SW480 (cell line): ENCODE results near the gene MAN2C1.
"Not testable (repeated sequence)": the region's sequence is repeated elsewhere in the genome, so short reads cannot be mapped to it uniquely, and the experiment has no call there.

Experiments used
- DNase-seq: peaks from one replicate; pipeline ENCODE4 v3.0.0-alpha.2; 2016; ENCODE audit warnings: low spot score

Gene MAN2C1

GRCh38 chr15:75346796-75347221 is 21.6 kb downstream of the MAN2C1 start, which contains the start of gene NEIL1:
TSS of gene NEIL1 (plus strand) at chr15:75347039. CDS start at chr15:75348906, 1,867 bp downstream.
- peak; percentile 18 for DNase-seq

GRCh38 chr15:75343953-75344352 is 24.5 kb downstream of the MAN2C1 start:
- DNase-seq, result not testable (repeated sequence)

GRCh38 chr15:75342221-75342620 is 26.2 kb downstream of the MAN2C1 start:
- no peak for DNase-seq

- DNase-seq, result no peak
Observed at GRCh38 chr15:75339531-75340240, 28.7 kb downstream of the MAN2C1 start.

- no peak for DNase-seq
Observed at GRCh38 chr15:75338661-75339240, 29.7 kb downstream of the MAN2C1 start.

DNA sequence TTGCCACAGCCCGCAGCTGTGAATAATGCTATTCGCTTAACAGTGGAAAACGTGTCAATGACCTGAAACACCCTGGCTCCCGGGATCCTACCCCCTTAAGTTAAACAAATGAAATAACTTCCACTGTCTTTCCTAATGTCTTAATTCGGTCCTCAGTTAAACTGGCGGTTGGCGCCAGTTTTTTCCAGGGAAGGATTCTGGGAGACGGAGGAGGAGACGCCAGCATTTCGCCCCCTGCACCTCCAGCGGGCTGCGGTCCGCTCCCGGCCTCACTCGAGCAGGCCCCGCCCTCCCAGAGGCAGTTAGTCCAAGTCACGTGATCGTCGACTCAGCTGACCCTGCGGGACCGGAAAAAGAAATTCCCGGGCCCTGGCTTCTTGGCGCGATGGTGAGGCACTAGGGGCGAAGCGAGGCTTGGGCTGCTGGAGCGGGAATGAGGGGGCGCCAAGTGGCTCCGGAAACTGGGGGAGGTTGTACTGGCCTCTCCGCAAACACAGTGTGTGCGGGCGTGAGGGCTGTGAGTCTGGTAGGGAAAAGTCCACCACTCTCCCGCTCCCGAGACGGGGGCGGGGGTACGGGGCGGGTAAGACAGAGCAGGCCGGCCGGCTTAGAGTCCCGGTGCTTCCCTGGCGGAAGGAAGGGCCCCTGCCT is 32.6 kb downstream of the MAN2C1 start, which contains the start of gene COMMD4:
Gene COMMD4, plus strand, starts transcription at position 359 of the 651 bp plus-strand sequence. Its CDS starts 27 bp downstream, at position 386.
- peak; percentile 90 for DNase-seq

DNA sequence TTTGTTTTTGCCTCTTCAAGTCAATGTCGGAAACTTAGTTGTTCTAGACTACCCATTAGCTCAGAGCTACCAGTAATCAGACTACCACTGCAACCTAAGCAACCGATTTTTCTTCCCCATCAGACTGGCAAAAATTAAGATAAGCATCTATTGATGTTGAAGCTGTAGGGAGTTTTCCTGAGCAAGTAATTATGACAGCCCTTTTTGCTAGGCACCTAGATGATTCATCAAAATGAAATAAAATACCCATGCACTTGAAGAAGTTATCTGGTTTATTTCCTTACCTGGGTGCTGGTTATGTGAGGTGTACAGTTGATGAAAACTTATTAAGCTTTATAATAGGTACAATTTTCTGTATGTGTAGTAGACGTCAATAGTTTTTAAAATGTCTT is 33.1 kb downstream of the MAN2C1 start:
- no peak for DNase-seq

DNA sequence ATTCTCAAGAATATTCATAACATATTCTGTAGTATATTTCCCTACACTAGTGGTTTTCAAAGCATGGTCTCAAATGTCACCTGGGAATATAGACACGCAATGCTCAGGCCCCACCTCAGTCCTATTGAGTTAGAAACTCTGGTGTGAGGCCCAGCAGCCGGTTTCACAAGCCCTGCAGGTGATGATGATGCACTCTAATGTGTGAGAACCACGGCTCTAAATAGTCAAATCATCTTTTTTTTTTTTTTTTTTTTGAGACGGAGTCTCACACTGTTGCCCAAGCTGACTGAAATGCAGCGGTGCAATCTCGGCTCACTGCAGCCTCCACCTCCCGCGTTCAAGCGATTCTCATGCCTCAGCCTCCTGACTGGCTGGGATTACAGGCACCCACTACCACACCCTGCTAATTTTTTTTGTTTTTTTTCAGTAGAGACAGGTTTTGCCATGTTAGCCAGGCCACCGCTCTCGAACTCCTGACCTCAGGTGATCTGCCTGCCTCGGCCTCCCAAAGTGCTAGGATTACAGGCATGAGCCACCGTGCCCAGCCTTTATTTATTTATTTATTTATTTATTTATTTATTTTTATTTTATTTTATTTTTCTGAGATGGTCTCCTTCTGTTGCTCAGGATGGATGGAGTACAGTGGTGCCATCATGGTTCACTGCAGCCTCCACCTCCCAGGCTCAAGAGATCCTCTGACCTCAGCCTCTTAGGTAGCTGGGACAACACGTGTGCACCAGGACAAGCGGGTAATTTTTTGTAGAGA is 34.6 kb downstream of the MAN2C1 start:
- not testable (repeated sequence) for DNase-seq

DNA sequence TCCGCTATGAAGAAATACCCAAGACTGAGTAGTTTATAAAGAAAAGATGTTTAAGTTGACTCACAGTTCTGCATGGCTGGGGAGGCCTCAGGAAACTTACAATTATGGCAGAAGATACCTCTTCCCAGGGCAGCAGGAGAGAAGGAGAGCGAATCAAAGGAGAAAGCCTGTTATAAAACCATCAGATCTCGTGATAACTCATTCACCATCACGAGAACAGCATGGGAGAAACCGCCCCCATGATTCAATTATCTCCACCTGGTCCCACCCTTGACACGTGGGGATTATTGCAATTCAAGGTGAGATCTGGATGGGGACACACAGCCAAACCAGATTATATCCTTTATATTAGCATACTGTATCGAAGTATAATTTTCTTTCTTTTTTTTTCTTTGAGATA is 36.3 kb downstream of the MAN2C1 start:
- DNase-seq, result not testable (repeated sequence)

- DNase-seq, result no peak
Observed at GRCh38 chr15:75329571-75329970, 38.8 kb downstream of the MAN2C1 start.

GRCh38 chr15:75328493-75329314 is 39.7 kb downstream of the MAN2C1 start:
- no peak for DNase-seq

GRCh38 chr15:75327491-75327890 is 40.9 kb downstream of the MAN2C1 start:
- DNase-seq, result no peak

- DNase-seq, result no peak
Observed at GRCh38 chr15:75327005-75327404, 41.4 kb downstream of the MAN2C1 start.

DNA sequence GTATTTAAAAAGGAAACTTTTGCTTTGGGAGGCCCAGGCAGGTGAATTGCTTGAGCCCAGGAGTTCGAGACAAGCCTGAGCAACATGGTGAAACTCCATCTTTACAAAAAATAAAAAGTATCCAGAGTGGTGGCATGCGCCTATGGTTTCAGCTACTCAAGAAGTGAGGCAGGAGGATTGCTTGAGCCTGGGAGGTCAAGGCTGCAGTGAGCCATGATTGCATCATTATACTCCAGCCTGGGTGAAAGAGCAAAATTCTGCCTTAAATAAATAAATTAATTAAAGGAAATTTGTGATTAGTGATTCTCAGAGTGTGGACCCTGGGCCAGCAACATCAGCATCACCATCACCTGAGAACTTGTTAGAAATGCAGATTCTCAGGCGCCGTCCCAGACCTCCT is 42.5 kb downstream of the MAN2C1 start:
- no peak for DNase-seq

- no peak for DNase-seq
Observed at GRCh38 chr15:75321711-75322110, 46.7 kb downstream of the MAN2C1 start.

- not testable (repeated sequence) for DNase-seq
Observed at GRCh38 chr15:75319231-75319897, 49.0 kb downstream of the MAN2C1 start.

DNA sequence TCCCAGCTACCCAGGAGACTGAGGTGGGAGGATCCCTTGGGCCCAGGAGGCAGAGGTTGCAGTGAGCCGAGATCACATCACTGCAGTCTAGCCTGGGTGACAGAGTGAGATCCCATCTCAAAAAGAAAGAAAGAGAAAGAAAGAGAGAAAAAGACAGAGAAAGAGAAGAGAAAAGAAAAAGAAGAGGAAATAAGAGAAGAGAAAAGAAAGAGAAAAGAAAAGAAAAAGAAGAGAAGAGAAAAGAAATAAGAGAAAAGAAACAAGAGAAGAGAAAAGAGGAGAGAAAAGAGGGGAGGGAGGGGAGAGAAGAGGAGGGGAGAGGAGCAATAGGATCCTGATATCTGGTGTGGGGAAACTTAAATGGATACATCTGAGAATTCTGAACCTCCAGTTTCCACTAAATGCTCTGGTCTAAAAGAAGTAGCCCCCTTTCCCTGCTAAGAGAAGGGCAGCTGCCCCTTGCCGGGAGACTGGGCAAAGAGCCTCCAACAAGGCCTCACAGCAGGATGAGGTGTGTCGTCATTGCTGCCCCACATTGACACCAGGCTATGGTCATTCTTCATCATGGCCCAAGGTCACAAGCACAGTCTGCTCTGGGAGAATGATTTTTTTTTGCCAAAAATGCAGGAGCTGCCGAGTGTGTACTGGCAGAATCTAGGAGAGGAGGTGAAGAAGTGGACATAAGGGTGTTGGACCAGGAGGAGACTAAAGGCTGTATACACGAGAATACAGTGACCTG is 53.7 kb downstream of the MAN2C1 start:
- DNase-seq, result no peak

DNA sequence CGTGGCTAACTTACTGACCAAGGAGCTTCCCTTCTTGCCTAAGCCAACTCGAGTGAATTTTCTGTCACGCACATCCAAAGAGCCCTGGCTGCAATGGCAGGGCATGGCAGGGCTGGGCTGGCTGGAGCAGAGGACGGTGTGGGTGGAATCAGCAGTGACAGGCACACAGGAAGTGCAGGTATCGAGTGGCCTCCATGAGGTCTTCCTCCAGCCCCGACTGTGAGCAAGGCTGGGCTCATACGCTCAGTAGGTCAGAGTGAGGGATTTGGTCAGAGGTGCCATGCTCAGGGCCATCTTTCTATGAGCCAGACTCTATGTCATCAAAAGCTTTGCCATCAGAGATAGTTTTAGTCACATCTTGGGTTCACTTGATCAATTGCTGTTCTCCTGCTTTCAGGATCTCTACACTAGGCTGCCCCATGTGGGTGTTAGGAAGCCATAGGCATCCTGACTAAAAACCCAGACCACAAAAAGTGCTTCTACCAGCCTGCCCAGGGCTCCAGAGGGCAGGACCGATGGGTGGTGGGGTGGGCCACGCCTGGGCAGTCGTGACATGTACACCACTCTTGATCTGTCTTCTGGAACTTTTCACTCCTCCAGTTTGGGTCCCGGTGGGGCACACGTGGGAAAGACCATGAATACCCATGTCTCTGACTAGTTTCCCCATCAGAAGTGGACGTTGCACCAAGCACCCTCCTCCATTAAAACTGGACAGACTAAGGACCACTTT is 55.1 kb downstream of the MAN2C1 start:
- DNase-seq, result no peak

GRCh38 chr15:75312548-75312947 is 55.9 kb downstream of the MAN2C1 start:
- DNase-seq, result peak; percentile 21
